Measurements from ENCODE around the gene CBS. TPM values are rescaled to one million over a fixed set of nuclear protein-coding genes. Genes with fewer than 3 reads are reported as not detected.

CBS gene
- 11.5 to 12.9 TPM (median 11.9 TPM) in 5 replicates for total RNA-seq (2022; extraction: Qiagen RNA extraction; ENCODE audit: low read depth)

GRCh38 chr21:43075170-43076022 is at the start of gene CBS:
Gene CBS (minus strand): TSS chr21:43075835. CDS start chr21:43072193, 3,642 bp downstream.

GRCh38 chr21:43106965-43107793 is 31.5 kb upstream of the CBS start, which contains the start of gene U2AF1:
Gene U2AF1 (minus strand): TSS chr21:43107570. CDS start chr21:43107494, 76 bp downstream.

Other genes with a start within 250 kb of the CBS start
- 14.9 to 34.2 TPM (median 33.4 TPM) in 5 replicates for gene WDR4, start 196.3 kb downstream of the CBS start, total RNA-seq (2022; extraction: Qiagen RNA extraction; ENCODE audit: low read depth)
- 19.6 to 22.6 TPM (median 20.8 TPM) in 5 replicates for gene NDUFV3, start 182.5 kb downstream of the CBS start, total RNA-seq (2022; extraction: Qiagen RNA extraction; ENCODE audit: low read depth)
- not detected in 5 replicates for gene ERVH48-1, start 150.2 kb downstream of the CBS start, total RNA-seq (2022; extraction: Qiagen RNA extraction; ENCODE audit: low read depth)
- gene PKNOX1, start 101.3 kb downstream of the CBS start, total RNA-seq (2022; extraction: Qiagen RNA extraction; ENCODE audit: low read depth), result 4.7 to 8.6 TPM (median 6.2 TPM) in 5 replicates
- gene U2AF1, start 31.7 kb upstream of the CBS start, total RNA-seq (2022; extraction: Qiagen RNA extraction; ENCODE audit: low read depth), result 42.9 to 82.3 TPM (median 60.1 TPM) in 5 replicates
- gene CRYAA, start 93.2 kb upstream of the CBS start, total RNA-seq (2022; extraction: Qiagen RNA extraction; ENCODE audit: low read depth), result not detected in 5 replicates